Pancreas (tissue), 10 donors: Measurements from ENCODE around the gene ATP6AP2. TPM values are rescaled to one million over a fixed set of nuclear protein-coding genes. Genes with fewer than 3 reads are reported as not detected.
"Not testable (repeated sequence)": the region's sequence is repeated elsewhere in the genome, so short reads cannot be mapped to it uniquely, and the experiment has no call there.

Experiments used
- ATAC-seq, 4 donors: fragments of 200-7000 bp; cut with Tn5 transposase; one replicate each; pipeline versions ENCODE4 v1.8.0 to v1.9.1; 2020; ENCODE audit warnings: mild to moderate bottlenecking in 4 of 4, moderate library complexity in 4 of 4
- DNase-seq, 6 donors: peaks; one replicate each; pipeline ENCODE4 v3.0.0-alpha.2; 2020
- FAIRE-seq: peaks from 2 replicates; lab custom pipeline; 2012; peaks lifted over from hg19 to GRCh38; lab: Jason Lieb, UNC
- H3K27ac ChIP-seq, 4 donors: fragments of 200-600 bp; sonication (generic); 1 replicate in 3 of 4; 2 replicates in 1 of 4; pipeline versions ENCODE4 v1.5.0 to v1.8.0; 2020
- H3K27me3 ChIP-seq, 4 donors: fragments of 200-600 bp; one replicate each; pipeline ENCODE4 v1.8.0; 2021
- H3K36me3 ChIP-seq, 3 donors: fragments of 200-600 bp; sonication (generic) in 1 of 3; one replicate each; pipeline versions ENCODE4 v1.5.0 to v1.8.0; 2020 to 2021
- H3K4me1 ChIP-seq, 3 donors: fragments of 200-600 bp; one replicate each; pipeline ENCODE4 v1.8.0; 2021
- H3K4me3 ChIP-seq, 4 donors: fragments of 200-600 bp; sonication (generic) in 2 of 4; one replicate each; pipeline versions ENCODE4 v1.5.0 to v1.8.0; 2020 to 2021
- H3K9me3 ChIP-seq, 4 donors: fragments of 200-600 bp; one replicate each; pipeline ENCODE4 v1.8.0; 2021
- CTCF ChIP-seq, 4 donors: fragments of 200-600 bp; sonication (generic) in 3 of 4; IDR thresholded peaks; one replicate each; pipeline versions ENCODE4 v1.5.0 to v1.8.0; 2021; ENCODE audit warnings: antibody characterized with exemption in 4 of 4
- WGBS, 2 donors: extraction: QIAGEN DNeasy Blood & Tissue Kit; methylation state at CpG; one replicate each; pipeline ENCODE4 v1.1.7; 2013; 5-methylcytosine and 5-hydroxymethylcytosine counted together
- intact Hi-C, 3 donors: fragments of 100-400 bp; cut with DNase I; formaldehyde crosslinking; loops; one replicate each; pipeline versions ENCODE4 v1.11.1 to v1.14.2; 2022
- polyA plus RNA-seq, 2 donors: library from polyadenylated mRNA; stranded (reverse); fragments of 200-250 nt; gene quantifications; one replicate each; pipeline ENCODE4 v1.2.3, GENCODE V29; 2013
- total RNA-seq, 6 donors: library from RNA; stranded (reverse); fragmentation: NEBNext Ultra II Directional in 4 of 6; extraction: Animal tissue kit (Norgen Biotek cat#: 25700) in 4 of 6; gene quantifications; one replicate each; pipeline versions ENCODE4 v1.2.1 to v1.2.4, GENCODE V29; 2021 to 2023
- donor health status: healthy with polysubstance abuse.
- donor health status: DM: no; HTN: no; CAD: no; lungs with moderate emphysema.
- donor health status: DM: no; HTN: no; CAD: no.
- donor health status: control.
- donor health status: control.
- donor health status: Bipolar disorder and iron deficiency.
- donor health status: DM: yes; HTN: yes; CAD: no.
- donor health status: DM: no; HTN: no; CAD: no.
- donor health status: DM: no; HTN: no; CAD: no.
- donor health status: DM: yes; HTN: yes; CAD: no.

Gene ATP6AP2
- total and polyA plus RNA-seq, 8 donors = 17.3 to 61.9 (median 28.7) TPM

DNA sequence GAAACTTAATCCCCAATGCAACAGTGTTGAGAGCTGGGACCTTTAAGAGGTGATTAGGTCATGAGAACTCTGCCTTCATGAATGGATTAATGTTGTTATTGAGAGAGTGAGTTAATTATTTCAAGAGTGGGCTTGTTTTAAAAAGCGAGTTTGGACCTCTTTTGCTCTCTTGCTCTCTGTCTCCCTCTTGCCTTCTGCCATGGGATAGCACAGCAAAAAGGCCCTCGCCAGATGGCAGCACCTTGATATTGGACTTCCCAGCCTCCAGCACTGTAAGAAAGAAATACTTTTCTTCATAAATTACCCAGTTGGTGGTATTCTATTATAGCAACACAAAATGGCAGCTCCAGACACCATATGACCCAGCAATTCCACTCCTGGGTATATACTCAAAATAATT, 7.0 kb upstream of the ATP6AP2 start:
- ATAC-seq (peak in 1 of 4 donors; percentile 36), FAIRE-seq (no peak)

DNA sequence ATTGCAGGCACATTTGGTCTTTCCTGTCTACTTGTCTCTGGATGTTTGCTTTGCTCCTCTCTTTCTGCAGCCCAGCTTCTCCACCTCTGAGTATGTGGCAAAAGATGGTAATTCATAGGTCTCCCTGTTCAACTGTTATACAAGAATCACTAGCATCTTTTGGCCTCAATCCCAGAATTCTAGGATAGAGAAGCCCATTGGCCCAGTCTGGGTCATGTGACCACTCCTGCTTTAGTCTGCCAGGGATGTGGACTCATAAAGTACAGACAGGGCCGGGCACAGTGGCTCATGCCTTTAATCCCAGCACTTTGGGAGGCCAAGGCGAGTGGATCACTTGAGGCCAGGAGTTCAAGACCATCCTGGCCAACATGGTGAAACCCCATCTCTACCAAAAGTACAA, 5.4 kb upstream of the ATP6AP2 start:
- DNase-seq, H3K9me3 ChIP-seq, intact Hi-C loops, H3K27ac ChIP-seq, H3K36me3 ChIP-seq, H3K4me3 ChIP-seq, FAIRE-seq, ATAC-seq, H3K4me1 ChIP-seq: not testable (repeated sequence)
- 61 to 77% methylated on average over 2 of the region's 2 CpGs for WGBS, 2 donors
- H3K27me3 ChIP-seq = peaks cover 0 to 22% (median 0%) of the 10 kb centered on the region in 4 donors

More for the DNA sequence above, 7.0 kb upstream of the ATP6AP2 start:
- no peak overlapping the region for H3K4me3 ChIP-seq
- TF ChIP-seq CTCF (IDR thresholded peaks at IDR 0.05) = peak in 2 of 4 donors; percentile 10 to 18
- H3K27me3 ChIP-seq = peaks cover 0 to 14% (median 0%) of the 10 kb centered on the region in 4 donors
- no peaks in the 10 kb centered on the region for H3K9me3 ChIP-seq
- DNase-seq = no peak
- no peaks in the 10 kb centered on the region for H3K36me3 ChIP-seq
- H3K27ac ChIP-seq = no peak overlapping the region
- WGBS, 2 donors = 36 to 48% methylated on average over 2 of the region's 2 CpGs
- H3K4me1 ChIP-seq = no peaks in the 10 kb centered on the region
- intact Hi-C loops = no loop called here

DNA sequence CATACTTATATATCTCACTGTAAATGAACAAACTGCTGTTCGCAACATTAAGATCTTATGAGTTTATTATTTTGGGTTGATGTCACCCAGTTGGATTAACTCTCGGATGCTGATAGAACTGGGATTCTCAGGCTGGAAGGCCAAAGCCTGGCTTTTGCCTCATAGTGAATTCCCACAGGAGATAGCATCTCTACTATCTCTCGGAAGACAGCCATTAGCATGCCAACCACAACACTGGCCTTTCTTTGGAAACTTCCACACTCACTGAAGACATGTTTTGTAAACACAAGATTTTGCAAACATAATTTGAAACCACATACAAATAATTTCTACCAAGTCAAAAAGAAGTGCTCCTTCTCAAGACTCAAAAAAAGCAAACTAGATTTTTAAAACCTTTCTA, 4.5 kb upstream of the ATP6AP2 start:
- Histone ChIP-seq H3K36me3 (no peaks in the 10 kb centered on the region), H3K27ac (no peak overlapping the region), H3K9me3 (no peaks in the 10 kb centered on the region), H3K27me3 (peaks cover 0 to 25% (median 0%) of the 10 kb centered on the region in 4 donors), H3K4me3 (no peak overlapping the region), H3K4me1 (peaks cover 0 to 3% (median 0%) of the 10 kb centered on the region in 3 donors)
- ATAC-seq = no peak
- no peak for DNase-seq
- FAIRE-seq = no peak
- TF ChIP-seq CTCF (IDR thresholded peaks at IDR 0.05) = no peak
- intact Hi-C loops = no loop called here
- 82 to 90% methylated on average over 3 of the region's 3 CpGs for WGBS, 2 donors

DNA sequence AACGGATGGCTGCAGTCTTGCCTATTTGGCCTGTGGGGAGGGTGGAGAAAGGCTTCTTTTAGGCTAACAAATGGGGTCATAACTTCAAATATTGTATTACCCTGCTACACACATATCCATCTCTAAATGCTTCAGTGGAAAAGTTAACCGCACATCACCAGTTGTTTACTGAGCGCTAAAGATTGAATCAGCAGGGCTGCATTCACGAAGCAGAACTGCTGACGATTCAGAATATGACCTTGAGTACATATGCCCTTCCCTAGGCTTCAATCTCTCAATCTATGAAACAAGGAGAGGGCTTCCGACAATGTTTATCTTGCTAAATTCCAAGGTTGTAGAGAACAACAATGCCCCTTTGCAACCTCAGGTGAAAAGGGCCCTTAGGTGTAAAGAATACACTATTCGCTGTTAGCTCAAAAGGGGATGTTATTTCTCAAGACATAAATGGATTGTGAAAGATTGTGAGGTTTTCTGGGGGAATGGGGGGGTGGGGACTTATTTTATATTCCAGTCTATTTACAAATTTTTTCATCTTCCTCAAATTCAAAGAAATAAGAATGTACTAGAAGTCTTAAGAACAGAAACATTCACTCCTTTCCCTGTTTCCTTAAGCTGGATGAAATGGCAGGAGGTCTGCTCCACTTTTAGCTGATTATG, 2.6 kb upstream of the ATP6AP2 start:
- ATAC-seq (no peak), FAIRE-seq (no peak), DNase-seq (no peak)
- Histone ChIP-seq H3K9me3 (no peaks in the 10 kb centered on the region), H3K4me3 (no peak overlapping the region), H3K4me1 (peaks cover 0 to 6% (median 0%) of the 10 kb centered on the region in 3 donors), H3K27ac (no peak overlapping the region), H3K36me3 (no peaks in the 10 kb centered on the region), H3K27me3 (peaks cover 0 to 28% (median 0%) of the 10 kb centered on the region in 4 donors)
- WGBS, 2 donors = 42 to 50% methylated on average over 7 of the region's 7 CpGs
- intact Hi-C loops = no loop called here
- no peak for TF ChIP-seq CTCF (IDR thresholded peaks at IDR 0.05)

GRCh38 chrX:40579141-40579540, 1.6 kb upstream of the ATP6AP2 start:
- WGBS, 2 donors = 41 to 68% methylated on average over 3 of the region's 3 CpGs
- peaks cover 0 to 24% (median 0%) of the 10 kb centered on the region in 4 donors for H3K27me3 ChIP-seq

More at GRCh38 chrX:40579141-40579540, 1.6 kb upstream of the ATP6AP2 start:
- peaks cover 0 to 6% (median 0%) of the 10 kb centered on the region in 3 donors for H3K4me1 ChIP-seq
- intact Hi-C loops = no loop called here
- H3K4me3 ChIP-seq = no peak overlapping the region
- H3K36me3 ChIP-seq = no peaks in the 10 kb centered on the region
- no peak for TF ChIP-seq CTCF (IDR thresholded peaks at IDR 0.05)
- no peak for ATAC-seq
- no peaks in the 10 kb centered on the region for H3K9me3 ChIP-seq
- H3K27ac ChIP-seq = peak overlapping the region in 1 of 4 donors; percentile 33
- DNase-seq = no peak
- no peak for FAIRE-seq
